GM12865 (cell line): Measurements from ENCODE around the gene FAM227B.

Source experiments
- DNase-seq: peaks from one replicate; pipeline ENCODE4 v3.0.0; 2010; ENCODE audit warnings: low read depth
- H3K4me3 ChIP-seq: 2 replicates; pipeline ENCODE4 v1.5.1; 2011; ENCODE audit warnings: mild to moderate bottlenecking, low read depth, low read length, control low read depth
- TF ChIP-seq, protein P1 (sequence below): IDR thresholded peaks from 2 replicates; pipeline ENCODE4 v1.5.1; 2011; ENCODE audit warnings: low read length, control low read depth, low read depth, inconsistent platforms; ENCODE audit not compliant: insufficient read depth; ENCODE audit errors: missing control alignments

The FAM227B gene

GRCh38 chr15:49290191-49290590 is 330.4 kb downstream of the FAM227B start:
- DNase-seq: no peak
- TF ChIP-seq, protein P1, sequence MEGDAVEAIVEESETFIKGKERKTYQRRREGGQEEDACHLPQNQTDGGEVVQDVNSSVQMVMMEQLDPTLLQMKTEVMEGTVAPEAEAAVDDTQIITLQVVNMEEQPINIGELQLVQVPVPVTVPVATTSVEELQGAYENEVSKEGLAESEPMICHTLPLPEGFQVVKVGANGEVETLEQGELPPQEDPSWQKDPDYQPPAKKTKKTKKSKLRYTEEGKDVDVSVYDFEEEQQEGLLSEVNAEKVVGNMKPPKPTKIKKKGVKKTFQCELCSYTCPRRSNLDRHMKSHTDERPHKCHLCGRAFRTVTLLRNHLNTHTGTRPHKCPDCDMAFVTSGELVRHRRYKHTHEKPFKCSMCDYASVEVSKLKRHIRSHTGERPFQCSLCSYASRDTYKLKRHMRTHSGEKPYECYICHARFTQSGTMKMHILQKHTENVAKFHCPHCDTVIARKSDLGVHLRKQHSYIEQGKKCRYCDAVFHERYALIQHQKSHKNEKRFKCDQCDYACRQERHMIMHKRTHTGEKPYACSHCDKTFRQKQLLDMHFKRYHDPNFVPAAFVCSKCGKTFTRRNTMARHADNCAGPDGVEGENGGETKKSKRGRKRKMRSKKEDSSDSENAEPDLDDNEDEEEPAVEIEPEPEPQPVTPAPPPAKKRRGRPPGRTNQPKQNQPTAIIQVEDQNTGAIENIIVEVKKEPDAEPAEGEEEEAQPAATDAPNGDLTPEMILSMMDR: no peak
- no peak overlapping the region for H3K4me3 ChIP-seq

DNA sequence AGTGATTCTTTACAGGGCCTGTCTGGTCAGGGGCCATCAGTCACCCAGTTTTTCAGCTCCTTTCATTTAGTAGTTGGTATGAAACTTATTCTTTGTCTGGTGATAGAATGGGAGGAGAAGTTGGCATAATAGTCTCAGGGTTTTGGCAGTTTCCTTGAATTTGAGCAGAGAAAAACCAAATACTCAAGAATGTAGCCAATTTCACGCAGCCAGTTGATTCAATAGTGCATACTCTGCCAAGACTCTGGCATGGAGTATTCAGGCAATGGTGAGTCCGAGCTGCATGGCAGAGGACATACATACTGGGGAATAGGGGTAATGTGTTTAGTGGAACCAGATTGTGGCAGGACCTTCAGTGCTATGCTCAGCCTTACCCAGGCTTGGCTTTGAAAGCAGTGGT is 332.2 kb downstream of the FAM227B start:
- no peak overlapping the region for H3K4me3 ChIP-seq
- DNase-seq: no peak
- TF ChIP-seq, protein P1: no peak

GRCh38 chr15:49287481-49287880 is 333.1 kb downstream of the FAM227B start:
- no peak for DNase-seq
- TF ChIP-seq, protein P1: no peak
- no peak overlapping the region for H3K4me3 ChIP-seq

GRCh38 chr15:49286649-49287404 is 333.8 kb downstream of the FAM227B start:
- no peak overlapping the region for H3K4me3 ChIP-seq
- TF ChIP-seq, protein P1: no peak
- no peak for DNase-seq

GRCh38 chr15:49282366-49282765 is 338.3 kb downstream of the FAM227B start:
- TF ChIP-seq, protein P1: no peak
- no peak overlapping the region for H3K4me3 ChIP-seq
- no peak for DNase-seq

DNA sequence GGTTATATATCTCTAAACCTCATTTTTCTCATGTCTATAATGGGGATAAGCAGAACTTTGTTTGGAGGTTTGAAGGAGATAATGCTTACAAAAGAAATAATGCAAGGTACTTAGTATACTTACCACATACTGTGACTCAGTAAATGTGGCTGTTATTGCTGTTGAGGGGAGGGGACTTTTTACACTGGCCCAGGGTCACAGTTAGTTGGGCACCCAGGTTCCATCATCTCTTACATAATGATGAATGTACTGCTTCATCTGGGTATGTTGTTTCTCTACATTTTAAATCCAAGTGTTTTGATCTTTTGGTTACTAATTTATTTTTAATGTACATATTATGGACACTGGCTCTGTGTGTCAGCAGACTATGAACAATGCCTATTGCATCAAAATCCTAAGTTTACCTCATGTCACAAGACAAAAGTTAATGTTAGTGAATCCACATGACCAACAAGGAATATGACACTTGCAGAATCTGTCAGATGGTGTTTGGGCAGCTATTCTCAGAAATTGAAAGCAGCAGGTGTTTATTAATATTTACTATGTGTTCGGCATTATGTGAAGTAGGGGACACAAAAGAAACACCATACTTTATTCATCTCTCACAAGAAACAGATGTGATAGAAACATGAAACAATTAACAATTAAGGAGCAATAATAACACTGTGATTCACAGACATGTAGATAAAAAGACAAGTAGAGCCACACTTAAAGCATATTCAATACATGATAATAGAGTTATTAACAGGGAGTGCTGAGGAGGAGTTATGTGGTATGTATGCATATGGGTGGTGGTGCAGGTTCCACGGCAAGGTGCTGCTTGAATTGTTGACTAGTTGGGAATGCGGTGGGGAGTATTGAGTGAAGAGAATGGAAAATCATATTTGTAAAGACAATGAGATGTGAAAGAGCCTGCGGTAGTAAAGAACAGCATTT is 340.8 kb downstream of the FAM227B start:
- H3K4me3 ChIP-seq: no peak overlapping the region
- no peak for DNase-seq
- TF ChIP-seq, protein P1: no peak
